ENCODE data around the gene SULT1C4. TPM values are rescaled to one million over a fixed set of nuclear protein-coding genes. Genes with fewer than 3 reads are reported as not detected.
"Not testable (repeated sequence)": the region's sequence is repeated elsewhere in the genome, so short reads cannot be mapped to it uniquely, and the experiment has no call there.

The SULT1C4 gene
- polyA plus RNA-seq, 4 donors = 1.1 to 13.3 (median 2.4) TPM; not detected in 1

GRCh38 chr2:108423502-108424251 lies 45.9 kb downstream of the SULT1C4 start:
- FAIRE-seq (no peak), DNase-seq (peak; percentile 73 to 85)
- peaks cover 0 to 13% (median 0%) of the 10 kb centered on the region in 3 donors for H3K4me1 ChIP-seq (ENCODE audit: control insufficient read depth in 3 of 3, insufficient read depth in 2 of 3, low read depth in 1 of 3, low read length in 2 of 3)
- no peaks in the 10 kb centered on the region for H3K9me3 ChIP-seq (ENCODE audit: control insufficient read depth in 2 of 2, insufficient read depth in 1 of 2, low read depth in 1 of 2, low read length in 1 of 2)
- 69 to 88% (median 80%) methylated on average over 8 of the region's 8 CpGs for WGBS, 3 donors
- peak overlapping the region in 1 of 3 donors; percentile 72 for H3K27ac ChIP-seq (ENCODE audit: low read depth in 1 of 3, low read length in 2 of 3)
- H3K36me3 ChIP-seq (ENCODE audit: control insufficient read depth in 3 of 3, insufficient read depth in 2 of 3, low read depth in 1 of 3, low read length in 3 of 3) = no peaks in the 10 kb centered on the region
- H3K27me3 ChIP-seq (ENCODE audit: control insufficient read depth in 3 of 3, insufficient read depth in 3 of 3, low read length in 3 of 3) = no peaks in the 10 kb centered on the region
- no peak overlapping the region for H3K4me3 ChIP-seq (ENCODE audit: low read depth in 1 of 3, low read length in 3 of 3)

GRCh38 chr2:108428286-108429009 lies 50.7 kb downstream of the SULT1C4 start:
- Histone ChIP-seq H3K36me3 (ENCODE audit: control insufficient read depth in 3 of 3, insufficient read depth in 2 of 3, low read depth in 1 of 3, low read length in 3 of 3) (no peaks in the 10 kb centered on the region), H3K4me3 (ENCODE audit: low read depth in 1 of 3, low read length in 3 of 3) (no peak overlapping the region), H3K9me3 (ENCODE audit: control insufficient read depth in 2 of 2, insufficient read depth in 1 of 2, low read depth in 1 of 2, low read length in 1 of 2) (peaks cover 0 to 2% of the 10 kb centered on the region in 2 donors), H3K27me3 (ENCODE audit: control insufficient read depth in 3 of 3, insufficient read depth in 3 of 3, low read length in 3 of 3) (no peaks in the 10 kb centered on the region), H3K4me1 (ENCODE audit: control insufficient read depth in 3 of 3, insufficient read depth in 2 of 3, low read depth in 1 of 3, low read length in 2 of 3) (peaks cover 0 to 6% (median 0%) of the 10 kb centered on the region in 3 donors), H3K27ac (ENCODE audit: low read depth in 1 of 3, low read length in 2 of 3) (no peak overlapping the region)
- 75 to 88% (median 87%) methylated on average over 2 of the region's 2 CpGs for WGBS, 3 donors
- DNase-seq (no peak), FAIRE-seq (no peak)

DNA sequence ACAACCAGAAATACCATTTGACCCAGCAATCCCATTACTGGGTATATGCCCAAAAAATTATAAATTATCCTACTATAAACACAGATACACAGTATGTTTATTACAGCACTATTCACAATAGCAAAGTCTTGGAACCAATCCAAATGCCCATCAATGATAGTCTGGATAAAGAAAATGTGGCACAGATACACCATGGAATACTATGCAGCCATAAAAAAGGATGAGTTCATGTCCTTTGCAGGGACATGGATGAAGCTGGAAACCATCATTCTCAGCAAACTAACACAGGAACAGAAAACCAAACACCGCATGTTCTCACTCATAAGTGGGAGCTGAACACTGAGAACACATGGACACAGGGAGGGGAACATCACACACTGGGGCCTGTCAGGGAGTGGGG lies 57.8 kb downstream of the SULT1C4 start:
- H3K27ac ChIP-seq (ENCODE audit: low read depth in 1 of 3, low read length in 2 of 3); H3K27me3 ChIP-seq (ENCODE audit: control insufficient read depth in 3 of 3, insufficient read depth in 3 of 3, low read length in 3 of 3); H3K4me1 ChIP-seq (ENCODE audit: control insufficient read depth in 3 of 3, insufficient read depth in 2 of 3, low read depth in 1 of 3, low read length in 2 of 3); H3K4me3 ChIP-seq (ENCODE audit: low read depth in 1 of 3, low read length in 3 of 3); H3K9me3 ChIP-seq (ENCODE audit: control insufficient read depth in 2 of 2, insufficient read depth in 1 of 2, low read depth in 1 of 2, low read length in 1 of 2); DNase-seq; H3K36me3 ChIP-seq (ENCODE audit: control insufficient read depth in 3 of 3, insufficient read depth in 2 of 3, low read depth in 1 of 3, low read length in 3 of 3); FAIRE-seq: not testable (repeated sequence)
- 94 to 100% methylated on average over 1 of the region's 1 CpG; no CpG with 5 or more reads in 1 of the 3 donors for WGBS, 3 donors

- FAIRE-seq = no peak
- no peaks in the 10 kb centered on the region for H3K9me3 ChIP-seq (ENCODE audit: control insufficient read depth in 2 of 2, insufficient read depth in 1 of 2, low read depth in 1 of 2, low read length in 1 of 2)
Measured at GRCh38 chr2:108436976-108437375, 59.2 kb downstream of the SULT1C4 start.

More at GRCh38 chr2:108436976-108437375, 59.2 kb downstream of the SULT1C4 start:
- Histone ChIP-seq H3K4me1 (ENCODE audit: control insufficient read depth in 3 of 3, insufficient read depth in 2 of 3, low read depth in 1 of 3, low read length in 2 of 3) (no peaks in the 10 kb centered on the region), H3K4me3 (ENCODE audit: low read depth in 1 of 3, low read length in 3 of 3) (no peak overlapping the region), H3K27me3 (ENCODE audit: control insufficient read depth in 3 of 3, insufficient read depth in 3 of 3, low read length in 3 of 3) (no peaks in the 10 kb centered on the region), H3K36me3 (ENCODE audit: control insufficient read depth in 3 of 3, insufficient read depth in 2 of 3, low read depth in 1 of 3, low read length in 3 of 3) (no peaks in the 10 kb centered on the region), H3K27ac (ENCODE audit: low read depth in 1 of 3, low read length in 2 of 3) (no peak overlapping the region)
- WGBS, 3 donors = 81 to 96% (median 85%) methylated on average over 1 of the region's 1 CpG
- DNase-seq = no peak

Other genes starting within 250 kb of the SULT1C4 start
- gene SULT1C3, start 138.0 kb upstream of the SULT1C4 start, polyA plus RNA-seq = 1 to 10 TPM in 2 of 4 donors, not detected in 2; 2.3 to 5.1 TPM
- gene SULT1C2, start 89.1 kb upstream of the SULT1C4 start, polyA plus RNA-seq = 100 to 1,000 TPM in 1 of 4 donors, 1 to 10 TPM in 2, not detected in 1; 2.7 to 252 (median 4.9) TPM
- gene GCC2, start 71.3 kb downstream of the SULT1C4 start, polyA plus RNA-seq = 100 to 1,000 TPM in 1 of 4 donors, 10 to 100 TPM in 3; 14.0 to 110 (median 15.1) TPM
- gene LIMS1, start 156.5 kb downstream of the SULT1C4 start, polyA plus RNA-seq = 10 to 100 TPM in 3 of 4 donors, 1 to 10 TPM in 1; 8.3 to 51.4 (median 21.7) TPM

Data from small intestine (tissue), 7 donors.